ENCODE data around the gene AS3MT. TPM values are rescaled to one million over a fixed set of nuclear protein-coding genes. Genes with fewer than 3 reads are reported as not detected.

AS3MT gene
- total and polyA plus RNA-seq, 10 of the 15 experiments (the other 5 are each of a cell fraction or from before 2014, with no cell fraction given), result 0.11 to 1.0 (median 0.39) TPM; not detected in 2

GRCh38 chr10:102824664-102825063 lies 44.6 kb upstream of the AS3MT start:
- WGBS (ENCODE audit: insufficient coverage, insufficient replicate concordance, low lambda C conversion rate, missing lambda C conversion rate), result 43% methylated on average over 4 of the region's 4 CpGs
- in situ Hi-C loops (cut with MboI) (no loop called here), intact Hi-C loops (cut with micrococcal nuclease; ENCODE audit: unreplicated experiment) (no loop called here)
- H3K4me1 ChIP-seq (ENCODE audit: control insufficient read depth, insufficient read depth, low read length), result no peaks in the 10 kb centered on the region
- no peaks in the 10 kb centered on the region for H3K79me2 ChIP-seq (ENCODE audit: control insufficient read depth, insufficient read depth, low read length)
- ChIA-PET CTCF (no interaction called here), SMC1A (ENCODE audit: uncharacterized antibody, unreplicated experiment) (no interaction called here), RAD21 (ENCODE audit: unreplicated experiment) (no interaction called here), POLR2A (no interaction called here)
- no peak overlapping the region for H2AFZ ChIP-seq (ENCODE audit: control insufficient read depth, low read depth, low read length)
- BruUV-seq (replicated peaks), result no TSS peak
- H3K36me3 ChIP-seq (ENCODE audit: control insufficient read depth in 2 of 2, insufficient read depth in 2 of 2, low read length in 1 of 2), result no peaks in the 10 kb centered on the region
- no peak overlapping the region for H3K9ac ChIP-seq (ENCODE audit: control insufficient read depth, insufficient read depth, low read length)
- ATAC-seq, result no peak
- H3K4me3 ChIP-seq, result no peak overlapping the region
- no peak for FAIRE-seq
- no peak for DNase-seq (ENCODE audit: low read depth, low spot score)
- no peak overlapping the region for H3K4me2 ChIP-seq (ENCODE audit: control insufficient read depth, insufficient read depth)
- H4K20me1 ChIP-seq (ENCODE audit: control insufficient read depth, insufficient read depth), result no peaks in the 10 kb centered on the region
- TF ChIP-seq NR2F1 (conservative IDR thresholded peaks at IDR 0.05) (no peak), IRF4 (IDR thresholded peaks at IDR 0.05; ENCODE audit: low read depth, low read length) (no peak), BMI1 (IDR thresholded peaks at IDR 0.05; ENCODE audit: borderline replicate concordance) (no peak)
- H3K9me3 ChIP-seq (replicated peaks; ENCODE audit: control insufficient read depth, insufficient read depth, low read length), result no peaks in the 10 kb centered on the region
- no peak overlapping the region for H3K27ac ChIP-seq (ENCODE audit: control insufficient read depth, insufficient read depth)
- H3K27me3 ChIP-seq (replicated peaks in 1 of 2; ENCODE audit: control insufficient read depth in 2 of 2, insufficient read depth in 2 of 2, low read length in 1 of 2), result no peaks in the 10 kb centered on the region; a peak in 1 of 4 replicates

DNA sequence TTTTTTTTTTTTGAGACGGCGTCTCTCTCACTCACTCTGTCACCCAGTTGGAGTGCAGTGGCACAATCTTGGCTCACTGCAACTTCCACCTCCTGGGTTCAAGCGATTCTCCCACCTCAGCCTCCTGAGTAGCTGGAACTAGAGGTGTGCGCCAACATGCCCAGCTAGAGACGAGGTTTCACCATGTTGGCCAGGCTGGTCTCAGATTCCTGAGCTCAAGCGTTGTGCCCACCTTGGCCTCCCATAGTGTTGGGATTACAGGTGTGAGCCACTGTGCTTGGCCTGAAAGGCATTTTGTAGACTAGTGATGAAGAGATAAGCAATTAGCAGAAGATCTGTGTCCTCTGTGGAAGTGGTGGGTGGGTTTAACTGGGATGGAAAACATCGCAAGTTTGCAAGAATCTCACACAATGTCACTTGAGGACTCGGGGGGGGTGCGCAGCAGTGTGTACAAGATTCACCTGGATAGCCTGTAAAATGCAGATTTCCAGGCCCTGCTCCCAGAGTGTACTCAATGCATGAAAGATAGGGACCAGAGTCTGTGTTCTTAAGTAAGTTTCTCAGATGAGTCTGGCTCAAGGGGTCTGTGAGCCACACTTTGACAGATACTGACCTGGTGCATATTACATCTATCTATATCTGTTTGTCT lies 43.0 kb upstream of the AS3MT start:
- Histone ChIP-seq H3K4me2 (ENCODE audit: control insufficient read depth, insufficient read depth) (no peak overlapping the region), H3K27me3 (replicated peaks in 1 of 2; ENCODE audit: control insufficient read depth in 2 of 2, insufficient read depth in 2 of 2, low read length in 1 of 2) (peaks cover 0 to 2% of the 10 kb centered on the region in 2 experiments; a peak in 1 of 4 replicates), H3K4me1 (ENCODE audit: control insufficient read depth, insufficient read depth, low read length) (no peaks in the 10 kb centered on the region), H3K4me3 (no peak overlapping the region), H4K20me1 (ENCODE audit: control insufficient read depth, insufficient read depth) (no peaks in the 10 kb centered on the region), H3K27ac (ENCODE audit: control insufficient read depth, insufficient read depth) (no peak overlapping the region), H3K9ac (ENCODE audit: control insufficient read depth, insufficient read depth, low read length) (no peak overlapping the region), H2AFZ (ENCODE audit: control insufficient read depth, low read depth, low read length) (no peak overlapping the region), H3K79me2 (ENCODE audit: control insufficient read depth, insufficient read depth, low read length) (no peaks in the 10 kb centered on the region), H3K36me3 (ENCODE audit: control insufficient read depth in 2 of 2, insufficient read depth in 2 of 2, low read length in 1 of 2) (no peaks in the 10 kb centered on the region), H3K9me3 (replicated peaks; ENCODE audit: control insufficient read depth, insufficient read depth, low read length) (no peaks in the 10 kb centered on the region)
- in situ Hi-C loops (cut with MboI) (no loop called here), intact Hi-C loops (cut with micrococcal nuclease; ENCODE audit: unreplicated experiment) (no loop called here)
- no TSS peak for BruUV-seq (replicated peaks)
- ATAC-seq (no peak), DNase-seq (ENCODE audit: low read depth, low spot score) (no peak), FAIRE-seq (no peak)
- TF ChIP-seq MXI1 (IDR thresholded peaks at IDR 0.05; ENCODE audit: low read depth, low read length), result no peak
- no peak for TF ChIP-seq SREBF2 (IDR thresholded peaks at IDR 0.05; ENCODE audit: low read length)
- TF ChIP-seq IKZF2 (IDR thresholded peaks at IDR 0.05), result no peak
- TF ChIP-seq, protein P1, sequence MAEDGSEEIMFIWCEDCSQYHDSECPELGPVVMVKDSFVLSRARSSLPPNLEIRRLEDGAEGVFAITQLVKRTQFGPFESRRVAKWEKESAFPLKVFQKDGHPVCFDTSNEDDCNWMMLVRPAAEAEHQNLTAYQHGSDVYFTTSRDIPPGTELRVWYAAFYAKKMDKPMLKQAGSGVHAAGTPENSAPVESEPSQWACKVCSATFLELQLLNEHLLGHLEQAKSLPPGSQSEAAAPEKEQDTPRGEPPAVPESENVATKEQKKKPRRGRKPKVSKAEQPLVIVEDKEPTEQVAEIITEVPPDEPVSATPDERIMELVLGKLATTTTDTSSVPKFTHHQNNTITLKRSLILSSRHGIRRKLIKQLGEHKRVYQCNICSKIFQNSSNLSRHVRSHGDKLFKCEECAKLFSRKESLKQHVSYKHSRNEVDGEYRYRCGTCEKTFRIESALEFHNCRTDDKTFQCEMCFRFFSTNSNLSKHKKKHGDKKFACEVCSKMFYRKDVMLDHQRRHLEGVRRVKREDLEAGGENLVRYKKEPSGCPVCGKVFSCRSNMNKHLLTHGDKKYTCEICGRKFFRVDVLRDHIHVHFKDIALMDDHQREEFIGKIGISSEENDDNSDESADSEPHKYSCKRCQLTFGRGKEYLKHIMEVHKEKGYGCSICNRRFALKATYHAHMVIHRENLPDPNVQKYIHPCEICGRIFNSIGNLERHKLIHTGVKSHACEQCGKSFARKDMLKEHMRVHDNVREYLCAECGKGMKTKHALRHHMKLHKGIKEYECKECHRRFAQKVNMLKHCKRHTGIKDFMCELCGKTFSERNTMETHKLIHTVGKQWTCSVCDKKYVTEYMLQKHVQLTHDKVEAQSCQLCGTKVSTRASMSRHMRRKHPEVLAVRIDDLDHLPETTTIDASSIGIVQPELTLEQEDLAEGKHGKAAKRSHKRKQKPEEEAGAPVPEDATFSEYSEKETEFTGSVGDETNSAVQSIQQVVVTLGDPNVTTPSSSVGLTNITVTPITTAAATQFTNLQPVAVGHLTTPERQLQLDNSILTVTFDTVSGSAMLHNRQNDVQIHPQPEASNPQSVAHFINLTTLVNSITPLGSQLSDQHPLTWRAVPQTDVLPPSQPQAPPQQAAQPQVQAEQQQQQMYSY (CRISPR knock-in tag; IDR thresholded peaks at IDR 0.05), result no peak
- TF ChIP-seq ZZZ3 (IDR thresholded peaks at IDR 0.05; ENCODE audit: control insufficient read depth, insufficient read length, low read depth), result no peak
- TF ChIP-seq NRF1 (conservative IDR thresholded peaks at IDR 0.05; ENCODE audit: low read depth, low read length), result no peak
- no peak for TF ChIP-seq ETV6 (conservative IDR thresholded peaks at IDR 0.05 in 1 of 2, IDR thresholded peaks at IDR 0.05 in 1 of 2; ENCODE audit: borderline replicate concordance in 1 of 2, low read depth in 1 of 2)
- TF ChIP-seq, protein P2, sequence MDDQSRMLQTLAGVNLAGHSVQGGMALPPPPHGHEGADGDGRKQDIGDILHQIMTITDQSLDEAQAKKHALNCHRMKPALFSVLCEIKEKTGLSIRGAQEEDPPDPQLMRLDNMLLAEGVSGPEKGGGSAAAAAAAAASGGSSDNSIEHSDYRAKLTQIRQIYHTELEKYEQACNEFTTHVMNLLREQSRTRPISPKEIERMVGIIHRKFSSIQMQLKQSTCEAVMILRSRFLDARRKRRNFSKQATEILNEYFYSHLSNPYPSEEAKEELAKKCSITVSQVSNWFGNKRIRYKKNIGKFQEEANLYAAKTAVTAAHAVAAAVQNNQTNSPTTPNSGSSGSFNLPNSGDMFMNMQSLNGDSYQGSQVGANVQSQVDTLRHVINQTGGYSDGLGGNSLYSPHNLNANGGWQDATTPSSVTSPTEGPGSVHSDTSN (IDR thresholded peaks at IDR 0.05; ENCODE audit: insufficient replicate concordance, low read depth, low read length), result no peak
- 62% methylated on average over 7 of the region's 9 CpGs for whole genome bisulfite sequencing (ENCODE audit: insufficient coverage, insufficient replicate concordance, low lambda C conversion rate, missing lambda C conversion rate)
- ChIA-PET RAD21 (ENCODE audit: unreplicated experiment) (interaction anchor here (0.6 kb wide), 1 partner anchor 54 kb away, joined by 3 read pairs; no protein-coding TSS in a partner anchor), CTCF (interaction anchor here (2.0 kb wide), 1 partner anchor 10 kb away, joined by 4 read pairs; no protein-coding TSS in a partner anchor), SMC1A (ENCODE audit: uncharacterized antibody, unreplicated experiment) (interaction anchor here (1.0 to 1.2 kb wide), 2 partner anchors 73 to 75 kb away, joined by 3 to 4 read pairs; no protein-coding TSS in a partner anchor), POLR2A (interaction anchor here (0.6 kb wide), 3 partner anchors 14 to 560 kb away, joined by 4 to 8 read pairs (median 5); no protein-coding TSS in a partner anchor)
